ENCODE results near the gene TRPC4AP.

The TRPC4AP gene

GRCh38 chr20:34983995-34984735, 108.4 kb downstream of the TRPC4AP start:
- DNase-seq = no peak

- DNase-seq = no peak
Observed at GRCh38 chr20:34983089-34983820, 109.4 kb downstream of the TRPC4AP start.

- DNase-seq = no peak
Observed at GRCh38 chr20:34982270-34983088, 110.1 kb downstream of the TRPC4AP start.

GRCh38 chr20:34980543-34981233, 111.9 kb downstream of the TRPC4AP start:
- DNase-seq = no peak

- DNase-seq = no peak
Observed at GRCh38 chr20:34979366-34980153, 113.0 kb downstream of the TRPC4AP start.

- no peak for DNase-seq
Observed at GRCh38 chr20:34978092-34978744, 114.4 kb downstream of the TRPC4AP start.

GRCh38 chr20:34977365-34978091, 115.1 kb downstream of the TRPC4AP start:
- DNase-seq = no peak

- no peak for DNase-seq
Observed at GRCh38 chr20:34976286-34976685, 116.3 kb downstream of the TRPC4AP start.

- no peak for DNase-seq
Observed at GRCh38 chr20:34974246-34974645, 118.4 kb downstream of the TRPC4AP start.

- DNase-seq = no peak
Observed at GRCh38 chr20:34971561-34972235, 120.9 kb downstream of the TRPC4AP start.

GRCh38 chr20:34970846-34971560, 121.6 kb downstream of the TRPC4AP start:
- DNase-seq = no peak

- DNase-seq = no peak
Observed at GRCh38 chr20:34970193-34970840, 122.3 kb downstream of the TRPC4AP start.

- no peak for DNase-seq
Observed at GRCh38 chr20:34968042-34968775, 124.4 kb downstream of the TRPC4AP start.

- DNase-seq = no peak
Observed at GRCh38 chr20:34967421-34967820, 125.2 kb downstream of the TRPC4AP start.

GRCh38 chr20:34965051-34965450, 127.6 kb downstream of the TRPC4AP start:
- no peak for DNase-seq

GRCh38 chr20:34964486-34964885, 128.1 kb downstream of the TRPC4AP start:
- DNase-seq = no peak

GRCh38 chr20:34956751-34957472, 135.7 kb downstream of the TRPC4AP start:
- no peak for DNase-seq

Data from CD4-positive, alpha-beta T cell treated with Interleukin-17A for 1 hour (primary cell).